ENCODE data around the gene DYNLL1. TPM values are rescaled to one million over a fixed set of nuclear protein-coding genes. Genes with fewer than 3 reads are reported as not detected.

The DYNLL1 gene
- total and polyA plus RNA-seq, 2 of the 4 experiments (the other 2 are of a cell fraction) = 663 to 696 TPM

DNA sequence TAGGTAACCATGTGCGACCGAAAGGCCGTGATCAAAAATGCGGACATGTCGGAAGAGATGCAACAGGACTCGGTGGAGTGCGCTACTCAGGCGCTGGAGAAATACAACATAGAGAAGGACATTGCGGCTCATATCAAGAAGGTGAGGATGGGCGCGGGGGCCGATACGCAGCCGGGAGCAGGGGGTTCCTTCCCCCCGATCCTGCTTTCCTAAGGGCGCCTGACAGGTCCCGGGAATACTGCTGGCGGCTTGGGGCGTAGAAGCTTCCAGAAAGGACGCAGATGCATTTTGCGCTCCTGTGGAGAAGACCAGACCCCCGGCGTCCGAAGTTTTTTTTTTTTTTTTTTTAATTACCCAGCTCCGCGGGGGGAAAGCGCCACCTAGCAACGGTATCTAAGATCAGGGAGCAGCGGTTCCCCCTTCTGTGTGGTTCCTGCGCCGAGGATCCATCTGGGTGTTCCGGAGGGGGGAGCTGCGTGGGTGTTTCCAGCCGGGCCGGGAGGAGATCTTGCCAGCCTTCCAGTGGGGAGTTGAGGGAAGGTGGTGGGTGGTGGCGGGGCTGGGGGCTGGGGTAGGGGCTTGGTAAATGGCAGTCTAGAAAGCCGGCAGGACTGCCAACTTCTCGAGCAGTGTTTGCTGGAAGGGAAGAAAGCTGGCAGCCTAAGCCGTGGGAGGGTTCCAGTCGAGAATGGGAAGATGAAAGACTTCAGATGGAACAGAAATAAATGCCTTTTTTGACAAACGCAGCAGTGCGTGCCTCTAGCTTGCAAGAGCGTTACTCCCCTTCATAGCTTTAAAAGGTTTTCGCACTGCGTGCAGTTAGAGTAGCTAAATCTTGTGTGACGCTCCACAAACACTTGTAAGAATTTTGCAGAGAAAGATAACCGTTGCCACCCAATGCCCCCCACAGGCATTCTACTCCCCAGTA, 764 bp downstream of the DYNLL1 start (continued):
- TF ChIP-seq MAZ (IDR thresholded peaks at IDR 0.05; ENCODE audit: borderline replicate concordance, low read depth, low read length) = no peak
- peak; percentile 19; the same call in 1 of the 2 replicates for TF ChIP-seq SMC3 (IDR thresholded peaks at IDR 0.05; ENCODE audit: low read depth, low read length)
- peak; percentile 31; the same call in 1 of the 2 replicates for TF ChIP-seq MXI1 (IDR thresholded peaks at IDR 0.05; ENCODE audit: borderline replicate concordance, low read depth, low read length)
- TF ChIP-seq, protein P1, sequence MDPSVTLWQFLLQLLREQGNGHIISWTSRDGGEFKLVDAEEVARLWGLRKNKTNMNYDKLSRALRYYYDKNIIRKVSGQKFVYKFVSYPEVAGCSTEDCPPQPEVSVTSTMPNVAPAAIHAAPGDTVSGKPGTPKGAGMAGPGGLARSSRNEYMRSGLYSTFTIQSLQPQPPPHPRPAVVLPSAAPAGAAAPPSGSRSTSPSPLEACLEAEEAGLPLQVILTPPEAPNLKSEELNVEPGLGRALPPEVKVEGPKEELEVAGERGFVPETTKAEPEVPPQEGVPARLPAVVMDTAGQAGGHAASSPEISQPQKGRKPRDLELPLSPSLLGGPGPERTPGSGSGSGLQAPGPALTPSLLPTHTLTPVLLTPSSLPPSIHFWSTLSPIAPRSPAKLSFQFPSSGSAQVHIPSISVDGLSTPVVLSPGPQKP (IDR thresholded peaks at IDR 0.05; ENCODE audit: borderline replicate concordance, low read depth, low read length) = no peak

Measured in IMR-90 (cell line).